Stimulated activated CD4-positive, alpha-beta T cell treated with anti-CD3 and anti-CD28 coated beads, TNF-alpha, amount 100 ng/mL, for 4 hours (primary cell): ENCODE measurements around the gene XAB2.

Experiments used
- DNase-seq, 3 experiments: peaks; one replicate each; pipeline ENCODE4 v3.0.0-alpha.2; 2020; ENCODE audit warnings: low read depth in 3 of 3

The XAB2 gene

DNA sequence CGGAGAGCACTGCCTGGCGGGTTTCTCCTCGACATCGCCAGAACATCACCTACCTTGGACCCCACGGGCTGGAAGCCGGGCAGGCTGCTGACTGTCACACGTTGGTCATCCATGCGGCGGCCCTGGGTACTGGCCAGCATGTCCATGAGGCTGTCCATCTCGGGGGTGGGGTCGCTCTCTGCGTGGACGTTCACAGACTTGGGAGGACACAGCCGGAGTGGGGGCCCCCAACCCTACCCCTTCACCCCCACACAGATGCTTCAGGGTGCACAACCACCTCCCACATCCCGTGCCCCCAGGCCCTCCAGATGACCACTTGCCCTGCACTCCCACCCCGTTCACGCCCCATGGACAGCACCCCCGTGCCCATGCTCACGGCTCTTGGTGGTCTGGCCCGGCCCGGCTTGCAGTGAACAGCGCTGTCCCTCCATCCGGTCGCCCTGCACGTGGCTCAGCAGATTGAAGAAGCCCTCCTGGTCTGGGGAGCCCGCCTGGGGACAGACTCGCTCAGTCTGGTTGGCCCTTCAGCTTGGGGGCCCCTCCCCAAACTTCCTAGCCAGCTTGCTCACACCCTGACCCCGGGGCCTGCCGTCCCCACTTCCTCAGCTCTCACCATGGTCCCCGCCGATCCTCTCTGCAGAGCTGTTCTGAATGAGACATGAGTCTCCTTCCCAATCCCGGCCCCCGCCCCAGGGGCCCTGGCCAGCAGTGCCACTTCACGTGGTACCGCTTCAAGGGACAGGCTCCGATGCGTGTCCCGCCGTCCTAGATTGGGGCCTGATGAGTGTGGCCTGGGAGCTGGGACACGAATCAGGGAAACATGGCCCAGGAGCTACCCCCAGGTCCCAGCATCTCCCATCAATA lies 3.2 kb upstream of the XAB2 start:
- DNase-seq: no peak

DNA sequence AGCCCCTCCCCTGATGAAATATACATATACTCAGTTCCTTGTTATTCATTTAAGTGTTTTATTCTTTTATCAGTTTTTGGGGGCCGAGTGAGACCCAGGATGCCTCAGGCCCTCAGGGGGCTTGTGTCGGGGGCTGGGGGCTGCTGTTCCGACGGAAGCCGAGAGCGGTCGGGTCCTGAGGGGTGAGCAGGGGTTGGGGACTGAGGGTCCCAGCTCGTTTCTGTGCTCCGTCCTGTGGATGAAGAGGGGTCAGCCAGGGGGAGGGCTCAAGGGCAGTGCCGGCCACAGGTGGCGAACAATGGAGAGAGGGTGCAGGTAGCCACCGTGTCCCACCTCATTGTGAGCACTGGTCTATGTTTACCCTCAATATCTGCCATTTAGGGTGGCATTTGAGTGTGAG lies 2.2 kb upstream of the XAB2 start:
- no peak for DNase-seq

DNA sequence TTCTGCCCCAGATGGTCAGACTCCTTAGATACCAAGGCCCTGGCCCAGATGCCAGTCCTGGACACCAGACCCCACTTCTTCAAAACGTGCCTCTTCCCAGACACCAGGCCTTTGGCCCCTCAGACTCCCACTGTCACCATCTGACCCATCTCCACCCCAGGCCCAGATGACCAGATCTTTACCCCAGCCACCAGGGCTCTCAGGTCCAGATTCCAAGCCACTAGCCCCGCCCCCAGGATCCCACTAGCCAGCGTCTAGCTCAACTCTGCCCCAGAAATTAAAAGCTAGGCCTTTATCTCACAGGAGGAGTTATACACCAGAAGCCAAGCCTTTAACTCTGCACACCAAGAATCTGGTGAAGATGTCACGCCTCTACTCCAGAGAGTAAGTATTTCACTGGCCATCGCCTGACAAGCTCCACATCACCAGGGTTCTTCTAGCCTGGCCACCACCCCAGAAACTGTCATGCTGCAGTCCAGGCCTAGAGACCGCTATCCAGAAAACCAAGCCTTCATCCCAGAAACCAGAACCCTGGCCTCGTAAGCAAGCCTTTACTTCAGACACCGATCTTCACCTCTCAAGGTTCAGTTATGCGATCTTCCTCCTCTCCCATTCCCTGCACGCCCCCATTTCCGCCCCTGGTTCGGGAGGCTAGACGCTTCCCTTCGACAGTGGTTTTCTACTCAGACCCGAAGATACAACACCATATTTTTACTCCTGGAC lies 595 bp downstream of the XAB2 start:
- no peak for DNase-seq

DNA sequence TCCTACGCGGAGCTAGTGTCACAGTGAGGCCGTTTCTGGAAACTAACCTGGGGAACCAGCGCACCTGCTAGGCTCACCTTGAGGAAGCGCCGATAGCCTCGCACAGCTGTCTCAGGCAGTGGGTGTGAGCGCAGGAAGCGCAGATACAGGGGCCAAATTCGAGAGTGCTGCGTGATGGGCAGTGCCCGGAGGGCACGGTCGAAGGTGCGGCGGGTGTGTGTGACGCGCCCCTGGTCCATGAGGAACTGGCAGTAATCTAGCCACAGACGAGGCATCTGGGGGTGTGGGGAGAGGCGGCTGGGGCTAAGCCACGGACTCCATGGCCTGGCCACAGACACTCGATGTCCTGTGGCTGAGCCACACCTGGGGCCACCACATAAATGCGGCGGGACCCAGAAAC lies 2.2 kb downstream of the XAB2 start:
- no peak for DNase-seq

DNA sequence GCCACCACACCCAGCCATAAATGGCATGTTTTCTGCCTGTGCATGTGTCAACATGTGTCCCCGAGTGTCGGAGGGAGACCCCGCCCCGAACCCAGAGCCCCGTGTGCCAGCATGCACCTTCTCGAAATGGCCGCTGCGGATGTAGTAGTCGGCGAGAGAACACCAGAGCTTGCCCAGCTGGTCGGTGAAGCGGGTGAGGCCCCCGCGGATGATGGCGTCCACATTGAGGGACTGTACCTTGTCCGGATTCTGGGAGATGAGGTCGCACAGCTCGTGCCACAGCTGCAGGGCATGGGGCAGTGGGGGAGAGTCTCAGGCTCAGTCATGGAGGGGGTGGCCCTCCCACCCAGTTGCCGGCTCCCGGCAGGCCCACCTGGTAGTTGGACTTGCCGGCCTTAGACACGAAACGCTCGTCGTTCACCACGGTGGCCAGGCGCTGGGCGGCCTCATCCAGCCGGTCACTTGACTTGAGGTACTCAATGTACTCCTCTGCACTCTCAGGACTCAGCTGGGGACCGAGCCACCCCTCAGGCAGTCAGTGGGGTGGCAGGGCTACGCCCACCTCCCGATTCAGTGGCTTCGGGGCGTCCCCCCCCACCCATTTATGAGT lies 3.5 kb downstream of the XAB2 start:
- DNase-seq: no peak

DNA sequence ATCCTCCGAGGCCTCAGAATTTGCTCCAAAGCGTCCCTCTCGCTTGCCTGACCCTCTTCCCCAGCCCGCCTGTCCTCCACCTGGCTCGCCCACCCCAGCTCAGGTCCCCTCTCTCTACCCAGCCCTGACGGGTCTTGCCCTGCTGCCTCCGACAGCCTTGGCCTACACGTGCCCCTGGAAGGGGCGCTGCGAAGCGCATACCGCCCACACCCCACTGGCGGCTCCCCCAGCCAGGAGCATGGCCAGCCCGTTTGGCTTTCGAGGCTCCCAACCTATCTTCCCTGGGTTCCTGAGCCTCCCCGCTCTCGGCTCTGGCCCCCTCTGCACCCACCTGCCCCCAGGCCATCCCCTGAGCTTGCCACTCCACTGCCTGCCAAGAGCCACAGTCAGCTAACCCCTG lies 4.5 kb downstream of the XAB2 start:
- no peak for DNase-seq

DNA sequence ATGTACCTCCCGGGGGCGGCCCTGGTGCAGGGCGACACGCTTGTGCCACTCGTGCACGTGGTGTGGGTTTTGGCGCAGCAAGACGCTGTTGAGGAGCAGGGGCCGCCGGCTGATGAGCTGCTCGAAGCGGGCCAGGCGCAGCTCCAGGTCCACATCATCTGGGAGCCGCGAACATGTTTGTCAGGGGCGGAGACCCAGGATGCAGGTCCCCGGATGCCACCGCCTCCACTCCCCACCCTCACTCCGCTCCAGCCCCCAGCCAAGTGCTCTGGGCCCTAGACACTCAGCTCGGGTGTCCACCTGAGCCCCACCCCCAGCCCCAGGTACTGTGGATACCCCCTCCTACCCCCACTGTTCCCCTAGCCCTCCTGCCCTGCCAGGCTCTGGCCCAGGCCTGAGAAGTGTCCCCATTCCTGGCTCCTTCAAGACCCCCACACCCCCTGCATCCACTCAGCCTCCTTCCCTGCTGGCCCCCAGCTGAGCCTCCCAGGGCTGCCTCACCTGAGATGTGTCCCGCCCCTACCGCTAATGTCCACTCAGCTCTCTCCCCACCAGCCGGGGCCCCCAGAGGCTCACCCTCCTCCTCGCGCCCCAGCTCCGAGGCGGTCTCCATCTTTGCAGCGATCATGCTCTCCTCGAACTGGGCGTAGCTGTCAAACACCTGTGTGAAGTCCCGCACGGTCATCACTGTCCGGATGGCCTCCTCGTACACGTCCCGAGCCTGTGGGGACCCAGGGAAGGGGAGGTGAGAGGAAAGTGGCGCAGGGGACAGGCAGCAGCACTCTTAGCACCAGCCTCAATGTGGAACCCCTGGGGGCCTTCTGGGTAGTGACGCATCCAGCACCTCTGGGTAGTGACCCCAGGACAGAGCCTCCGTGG lies 5.4 kb downstream of the XAB2 start:
- no peak for DNase-seq

DNA sequence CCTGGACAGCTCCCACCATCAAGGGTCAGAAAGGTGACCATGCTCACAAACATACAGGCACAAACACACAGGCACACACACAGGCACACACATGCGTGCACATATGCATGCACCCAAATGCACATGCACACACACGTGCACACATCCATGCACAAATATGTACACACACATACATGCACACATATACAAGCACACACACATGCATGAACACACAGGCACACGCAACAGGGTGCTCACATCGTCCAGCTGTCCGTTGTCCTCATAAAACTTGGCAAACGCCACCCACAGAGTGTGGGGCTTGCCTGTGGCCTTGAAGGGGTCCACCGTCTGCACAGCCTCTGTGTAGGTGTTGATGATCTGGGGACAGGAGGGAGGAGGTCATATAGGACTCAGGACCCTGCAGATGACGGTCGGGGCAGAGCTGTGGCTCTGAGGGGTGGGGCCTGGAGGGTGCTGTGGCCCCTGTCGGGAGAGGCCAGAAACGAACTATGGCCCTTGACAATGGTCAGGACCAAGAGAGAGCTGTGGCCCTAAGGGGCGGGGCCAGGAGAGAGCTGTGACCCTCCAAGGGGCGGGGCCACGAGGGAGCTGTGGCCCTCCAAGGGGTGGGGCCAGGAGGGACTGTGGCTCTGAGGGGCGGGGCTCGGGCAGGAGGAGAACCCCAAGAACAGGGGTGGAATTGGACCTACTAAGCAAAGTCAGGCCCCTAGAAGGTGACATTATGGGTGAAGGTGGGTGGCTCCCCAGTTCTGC lies 6.2 kb downstream of the XAB2 start:
- DNase-seq: no peak

DNA sequence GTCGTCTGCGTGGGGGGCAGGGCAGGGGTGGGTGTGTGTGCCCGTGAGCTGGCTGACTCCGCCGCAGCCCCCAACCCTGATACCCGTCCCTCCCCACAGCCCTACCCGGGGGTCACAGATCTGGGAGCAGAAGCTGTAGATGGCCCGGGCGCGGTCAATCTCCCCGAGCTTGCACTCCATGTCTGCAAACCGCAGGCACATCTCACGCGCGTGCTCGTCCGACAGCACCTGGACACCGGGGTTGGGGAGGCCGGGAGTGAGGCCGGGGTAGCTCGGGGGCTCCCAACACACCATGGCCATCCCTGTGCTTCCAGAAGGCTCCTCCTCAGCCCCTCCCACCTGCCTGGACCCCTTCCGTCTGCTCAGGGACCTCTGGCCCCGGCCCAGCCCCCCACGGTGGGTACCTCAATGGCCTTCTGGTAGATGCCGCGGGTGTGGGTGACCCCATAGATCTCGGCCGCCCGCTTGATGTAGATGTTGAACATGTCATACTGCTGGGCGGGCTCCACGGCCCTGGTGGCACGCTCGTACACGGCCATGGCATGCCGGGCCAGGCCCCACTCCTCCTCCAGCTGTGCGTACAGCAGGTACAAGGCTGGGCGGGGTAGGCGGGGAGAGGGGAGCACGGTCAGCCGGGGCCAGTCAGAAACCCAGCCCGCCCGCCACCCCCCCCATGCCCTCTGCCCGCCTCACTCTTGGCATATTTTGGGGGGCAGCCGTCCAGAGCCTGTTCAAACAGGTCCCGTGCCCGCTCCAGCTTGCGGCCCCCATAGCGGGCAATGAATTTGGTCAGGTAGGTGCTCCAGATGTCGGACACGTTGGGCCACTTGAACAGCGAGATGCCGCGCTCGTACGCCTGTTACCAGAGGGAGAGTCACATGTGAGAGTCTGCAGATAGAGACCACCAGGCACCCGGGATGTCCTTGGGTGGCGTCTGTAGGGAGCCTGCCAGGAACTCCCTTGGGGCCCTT lies 8.6 kb downstream of the XAB2 start:
- no peak for DNase-seq

DNA sequence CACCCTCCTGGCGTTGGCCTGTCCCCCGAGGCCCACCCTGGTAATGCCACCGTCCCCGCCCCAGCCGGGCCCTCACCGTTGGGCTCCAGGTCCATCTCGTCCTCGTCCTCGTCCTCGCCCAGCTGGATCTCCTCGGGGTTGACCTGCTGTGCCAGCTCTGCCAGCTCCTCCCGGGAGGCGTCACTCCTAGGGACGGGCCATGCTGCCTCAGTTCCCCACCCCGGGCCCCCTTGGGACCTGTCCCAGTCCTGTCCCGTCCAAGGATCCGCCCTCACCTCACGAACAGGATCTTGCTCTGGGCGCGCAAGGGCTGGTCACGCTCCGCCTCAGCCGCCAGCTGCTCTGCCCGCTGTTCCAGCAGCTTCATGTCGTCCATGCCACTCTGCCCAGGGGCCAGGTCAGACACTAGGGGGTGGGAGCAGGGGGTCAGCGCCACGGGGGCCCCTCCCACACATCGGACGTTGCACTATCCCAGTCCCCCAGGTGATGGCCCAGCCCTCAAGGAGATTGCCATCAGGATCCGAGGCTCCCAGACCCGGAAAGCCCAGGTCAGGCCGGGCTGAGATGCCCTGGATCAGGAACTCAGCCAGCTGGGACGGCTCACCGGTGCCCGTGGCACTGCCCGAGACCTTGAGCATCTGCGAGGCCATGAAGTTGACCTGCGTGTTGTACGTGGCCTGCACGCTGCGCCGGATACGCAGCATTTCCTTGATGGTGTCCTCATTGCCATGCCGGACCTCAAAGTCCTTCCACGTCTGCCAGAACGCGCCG lies 9.5 kb downstream of the XAB2 start:
- DNase-seq: no peak

DNA sequence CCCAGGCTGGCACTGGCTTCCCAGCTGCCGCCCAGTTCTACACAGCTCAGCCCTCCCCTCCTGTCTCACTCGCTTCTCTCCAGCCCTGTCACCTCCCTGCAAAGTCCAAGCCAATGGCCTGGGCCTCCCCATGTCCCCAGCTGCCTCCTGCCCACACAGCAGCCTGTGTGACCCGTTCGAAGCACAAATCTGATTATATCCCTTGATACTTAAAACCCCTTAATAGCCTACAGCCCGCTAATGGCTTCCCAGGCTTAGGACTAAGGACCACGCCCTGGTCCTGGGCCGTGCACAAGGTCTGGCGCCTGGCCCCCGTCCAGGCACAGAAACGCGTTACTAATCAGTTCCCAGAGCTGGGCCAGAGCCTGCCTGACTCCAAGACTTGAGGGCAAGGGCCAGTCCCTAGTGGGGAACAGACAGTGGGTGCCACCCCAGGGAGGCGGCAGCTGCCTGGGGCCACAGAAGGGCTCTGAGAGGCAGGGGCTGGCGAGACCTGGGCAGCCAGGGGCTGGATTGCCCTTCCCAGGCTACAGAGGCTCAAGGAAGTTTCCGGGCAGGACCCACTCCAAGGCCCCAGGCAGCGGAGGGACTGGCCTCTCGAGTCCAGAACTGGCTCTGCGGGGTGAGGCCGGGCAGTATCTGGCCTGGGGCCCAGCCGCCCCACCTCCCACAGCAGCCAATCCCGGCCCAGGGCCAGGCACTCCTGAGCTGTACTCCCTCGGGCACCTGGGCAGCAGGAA lies 10.4 kb downstream of the XAB2 start:
- no peak for DNase-seq

DNA sequence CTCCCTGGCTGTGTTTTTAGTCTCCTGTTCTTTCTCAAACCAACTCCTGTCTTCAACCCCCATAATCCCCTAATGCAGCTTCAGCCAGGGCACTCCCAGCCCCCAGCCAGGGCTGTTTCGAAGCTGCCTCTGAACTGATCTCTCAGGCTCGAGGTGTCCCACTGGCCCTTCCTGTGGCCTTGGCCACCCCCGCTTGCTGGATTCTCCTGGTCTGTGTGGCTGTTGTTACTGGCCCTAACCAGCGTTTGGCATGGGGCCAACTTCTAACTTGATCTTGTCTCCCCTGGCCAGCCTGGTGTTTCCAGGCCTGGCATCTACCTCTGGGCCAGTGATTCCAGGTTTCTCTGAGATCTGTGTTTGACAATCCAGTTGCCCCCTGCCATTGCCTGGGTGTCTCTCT lies 11.0 kb downstream of the XAB2 start:
- DNase-seq: no peak

DNA sequence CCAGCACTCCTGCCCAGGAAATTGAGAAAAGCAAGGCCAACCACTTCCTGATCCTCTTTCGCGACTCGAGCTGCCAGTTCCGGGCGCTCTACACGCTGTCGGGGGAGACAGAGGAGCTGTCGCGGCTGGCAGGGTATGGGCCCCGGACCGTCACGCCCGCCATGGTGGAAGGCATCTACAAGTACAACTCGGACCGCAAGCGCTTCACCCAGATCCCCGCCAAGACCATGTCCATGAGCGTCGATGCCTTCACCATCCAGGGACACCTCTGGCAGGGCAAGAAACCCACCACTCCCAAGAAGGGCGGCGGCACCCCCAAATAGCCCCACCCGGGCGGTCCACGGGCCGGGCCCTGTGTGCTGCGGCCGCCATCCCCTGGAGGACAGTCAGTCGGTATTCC lies 11.6 kb downstream of the XAB2 start:
- no peak for DNase-seq

DNA sequence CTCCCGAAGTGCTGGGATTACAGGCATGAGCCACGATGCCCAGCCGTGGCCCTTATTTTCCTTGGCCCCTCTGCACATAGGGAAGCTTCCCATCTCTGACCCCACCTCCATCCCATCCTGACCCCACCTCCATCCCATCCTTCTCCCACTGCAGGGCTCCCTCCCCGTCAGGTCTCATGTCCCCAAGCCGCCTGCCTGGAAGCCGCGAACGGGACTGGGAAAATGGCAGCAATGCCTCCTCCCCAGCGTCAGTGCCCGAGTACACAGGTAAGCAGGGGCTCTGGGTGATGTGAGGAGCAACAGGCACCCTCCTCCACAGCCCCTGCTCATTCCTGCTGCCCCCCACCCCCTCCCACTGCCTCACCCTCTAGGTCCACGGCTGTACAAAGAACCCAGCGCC lies 12.2 kb downstream of the XAB2 start:
- DNase-seq: no peak

DNA sequence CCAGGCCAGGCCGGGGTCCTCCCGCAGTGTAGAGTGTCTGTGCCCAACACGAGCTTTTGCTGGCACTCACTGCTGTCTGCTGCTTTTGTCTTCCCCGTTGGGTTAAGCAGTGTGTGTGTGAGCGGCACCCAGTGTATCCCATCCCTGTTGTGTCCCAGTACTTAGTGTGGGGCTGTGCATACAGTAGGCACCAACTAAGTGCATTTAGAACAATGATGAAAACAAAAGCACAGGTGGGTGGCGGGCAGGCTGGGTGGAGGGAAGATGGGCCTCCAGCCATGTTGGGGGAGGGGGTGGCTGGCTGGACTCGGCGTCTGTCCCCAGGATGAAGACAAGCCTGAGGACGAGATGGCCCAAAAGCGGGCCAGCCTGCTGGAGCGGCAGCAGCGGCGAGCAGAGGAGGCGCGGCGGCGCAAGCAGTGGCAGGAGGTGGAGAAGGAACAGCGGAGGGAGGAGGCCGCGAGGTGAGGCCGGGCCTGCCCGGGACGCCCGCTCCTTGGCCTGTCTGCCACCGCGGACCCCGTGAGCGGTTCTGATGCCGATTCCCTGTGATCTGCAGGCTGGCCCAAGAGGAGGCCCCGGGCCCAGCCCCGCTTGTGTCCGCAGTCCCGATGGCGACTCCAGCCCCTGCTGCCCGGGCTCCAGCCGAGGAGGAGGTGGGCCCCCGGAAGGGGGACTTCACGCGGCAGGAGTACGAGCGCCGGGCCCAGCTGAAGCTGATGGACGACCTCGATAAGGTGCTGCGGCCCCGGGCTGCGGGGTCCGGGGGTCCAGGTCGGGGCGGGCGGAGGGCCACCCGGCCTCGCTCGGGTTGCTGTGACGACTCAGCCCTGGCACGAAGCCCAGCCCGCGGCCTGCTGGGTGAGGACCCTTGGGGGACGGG lies 14.2 kb downstream of the XAB2 start:
- no peak for DNase-seq

DNA sequence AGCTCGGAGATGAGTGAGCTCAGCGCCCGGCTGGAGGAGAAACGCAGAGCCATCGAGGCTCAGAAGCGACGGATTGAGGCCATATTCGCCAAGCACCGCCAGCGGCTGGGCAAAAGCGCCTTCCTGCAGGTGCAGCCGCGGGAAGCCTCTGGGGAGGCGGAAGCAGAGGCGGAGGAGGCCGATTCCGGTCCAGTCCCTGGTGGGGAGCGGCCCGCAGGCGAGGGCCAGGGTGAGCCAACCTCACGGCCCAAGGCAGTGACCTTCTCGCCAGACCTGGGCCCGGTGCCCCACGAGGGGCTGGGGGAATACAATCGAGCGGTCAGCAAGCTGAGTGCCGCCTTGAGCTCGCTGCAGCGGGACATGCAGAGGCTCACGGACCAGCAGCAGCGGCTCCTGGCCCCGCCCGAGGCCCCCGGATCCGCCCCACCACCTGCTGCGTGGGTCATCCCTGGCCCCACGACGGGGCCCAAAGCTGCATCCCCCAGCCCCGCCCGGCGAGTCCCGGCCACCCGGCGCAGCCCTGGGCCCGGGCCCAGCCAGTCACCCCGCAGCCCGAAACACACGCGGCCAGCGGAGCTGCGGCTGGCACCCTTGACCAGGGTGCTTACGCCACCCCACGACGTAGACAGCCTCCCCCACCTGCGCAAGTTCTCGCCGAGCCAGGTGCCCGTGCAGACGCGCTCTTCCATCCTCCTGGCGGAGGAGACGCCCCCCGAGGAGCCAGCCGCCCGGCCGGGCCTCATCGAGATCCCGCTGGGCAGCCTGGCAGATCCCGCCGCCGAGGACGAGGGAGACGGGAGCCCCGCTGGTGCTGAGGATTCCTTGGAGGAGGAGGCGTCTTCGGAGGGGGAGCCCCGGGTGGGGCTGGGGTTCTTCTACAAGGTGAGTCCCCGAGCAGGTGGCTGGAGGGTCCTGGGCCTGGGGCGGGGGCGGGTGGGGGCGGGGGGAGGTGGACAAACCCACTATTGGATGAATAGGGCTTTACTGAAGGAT lies 16.8 kb downstream of the XAB2 start:
- DNase-seq: no peak
